GM18499 (cell line): ENCODE results near the gene SLC38A1.
"Not testable (repeated sequence)": the region's sequence is repeated elsewhere in the genome, so short reads cannot be mapped to it uniquely, and the experiment has no call there.

Source experiments
- ATAC-seq: cut with Tn5 transposase; IDR thresholded peaks from one replicate; pipeline ENCODE4 v1.9.1; 2021; ENCODE audit warnings: moderate number of reproducible peaks; ENCODE audit not compliant: insufficient read depth, unreplicated experiment

SLC38A1 gene

DNA sequence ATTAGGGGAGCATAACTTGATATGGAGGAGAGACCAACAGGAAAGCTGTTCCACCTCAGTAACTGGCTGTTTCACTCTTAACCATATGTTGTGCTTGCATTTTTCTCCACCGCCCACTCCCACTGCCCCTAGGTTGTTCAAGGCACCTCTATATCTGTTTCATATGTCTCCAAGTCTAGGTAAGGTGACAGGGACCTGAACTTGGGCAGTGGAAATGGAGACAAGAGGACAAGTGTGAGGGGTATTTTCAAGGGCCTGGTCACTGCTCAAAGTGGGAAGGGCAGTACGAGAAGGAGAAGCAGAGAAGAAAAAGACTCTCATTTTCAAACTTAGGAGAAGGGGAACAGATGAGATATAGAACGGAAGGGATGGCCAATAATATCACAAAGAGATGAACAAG lies 3.1 kb downstream of the SLC38A1 start:
- no peak for ATAC-seq

- no peak for ATAC-seq
Measured at GRCh38 chr12:46265102-46265501, 3.7 kb downstream of the SLC38A1 start.

- no peak for ATAC-seq
Measured at GRCh38 chr12:46264057-46264456, 4.8 kb downstream of the SLC38A1 start.

DNA sequence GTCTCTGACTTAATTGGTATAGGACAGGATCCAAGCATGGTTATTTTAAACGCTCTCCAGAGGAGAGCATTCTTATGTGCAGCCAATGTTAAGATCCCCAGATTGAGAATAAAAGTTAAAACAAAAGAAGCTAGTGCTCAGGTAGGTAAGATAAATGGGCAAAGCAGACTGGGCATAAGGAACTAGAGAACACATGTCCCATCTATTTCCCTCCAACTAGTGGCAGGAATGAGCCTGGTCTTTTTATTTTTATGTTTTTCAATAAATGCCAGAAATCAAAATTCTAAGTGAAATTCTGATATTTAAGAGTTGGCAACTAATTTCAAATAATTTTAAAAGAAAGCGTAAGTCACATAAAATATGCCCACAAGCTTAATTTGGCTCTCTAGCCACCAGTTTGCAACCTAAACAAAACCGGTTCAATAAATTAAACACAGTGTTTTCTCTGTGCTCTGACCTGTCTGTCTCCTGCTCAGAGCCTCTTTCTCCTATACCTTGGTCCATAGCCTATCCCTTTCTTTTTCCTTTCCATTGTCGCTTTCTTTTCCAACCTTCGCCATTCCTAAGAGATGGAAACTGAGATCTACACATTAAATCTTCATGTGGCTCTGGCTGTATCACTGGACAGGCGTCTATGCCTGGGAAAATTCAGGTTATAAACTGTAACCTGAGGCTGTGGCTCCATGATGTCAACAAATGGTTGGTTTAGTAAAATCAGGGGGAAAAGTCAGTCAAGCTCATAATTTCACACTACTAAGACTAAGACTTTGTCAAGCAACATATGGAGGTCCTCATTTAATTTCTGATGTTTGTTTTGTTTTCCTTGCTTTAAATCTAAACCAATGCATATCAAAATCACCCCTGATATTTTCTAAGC lies 5.5 kb downstream of the SLC38A1 start:
- ATAC-seq = no peak

- no peak for ATAC-seq
Measured at GRCh38 chr12:46261646-46262045, 7.2 kb downstream of the SLC38A1 start.

DNA sequence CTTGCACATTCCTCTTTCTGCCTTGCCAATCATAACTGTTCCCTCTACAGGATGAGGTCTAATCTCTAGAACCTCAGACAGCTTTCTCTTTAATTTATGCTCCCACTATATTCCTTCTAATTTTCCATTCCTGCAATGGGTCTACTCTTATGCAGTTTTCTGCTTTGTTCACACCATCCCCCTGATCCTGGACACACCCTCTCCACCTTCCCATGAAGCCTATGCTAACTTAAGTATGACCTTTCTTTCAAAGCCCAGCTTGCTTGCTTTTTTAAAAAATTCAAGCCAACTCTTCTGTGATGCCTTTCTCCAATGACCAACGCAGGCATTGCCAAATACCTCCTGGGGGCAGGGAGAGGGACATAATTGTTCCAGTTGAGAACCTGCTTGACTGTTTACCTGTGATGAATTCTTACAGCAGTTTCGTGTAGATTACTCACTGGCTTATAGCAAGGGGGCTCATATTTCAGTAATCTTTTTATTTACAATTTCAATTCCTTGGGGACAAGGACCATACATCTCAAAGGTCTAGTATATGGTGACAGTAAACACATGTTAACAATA lies 7.8 kb downstream of the SLC38A1 start:
- no peak for ATAC-seq

DNA sequence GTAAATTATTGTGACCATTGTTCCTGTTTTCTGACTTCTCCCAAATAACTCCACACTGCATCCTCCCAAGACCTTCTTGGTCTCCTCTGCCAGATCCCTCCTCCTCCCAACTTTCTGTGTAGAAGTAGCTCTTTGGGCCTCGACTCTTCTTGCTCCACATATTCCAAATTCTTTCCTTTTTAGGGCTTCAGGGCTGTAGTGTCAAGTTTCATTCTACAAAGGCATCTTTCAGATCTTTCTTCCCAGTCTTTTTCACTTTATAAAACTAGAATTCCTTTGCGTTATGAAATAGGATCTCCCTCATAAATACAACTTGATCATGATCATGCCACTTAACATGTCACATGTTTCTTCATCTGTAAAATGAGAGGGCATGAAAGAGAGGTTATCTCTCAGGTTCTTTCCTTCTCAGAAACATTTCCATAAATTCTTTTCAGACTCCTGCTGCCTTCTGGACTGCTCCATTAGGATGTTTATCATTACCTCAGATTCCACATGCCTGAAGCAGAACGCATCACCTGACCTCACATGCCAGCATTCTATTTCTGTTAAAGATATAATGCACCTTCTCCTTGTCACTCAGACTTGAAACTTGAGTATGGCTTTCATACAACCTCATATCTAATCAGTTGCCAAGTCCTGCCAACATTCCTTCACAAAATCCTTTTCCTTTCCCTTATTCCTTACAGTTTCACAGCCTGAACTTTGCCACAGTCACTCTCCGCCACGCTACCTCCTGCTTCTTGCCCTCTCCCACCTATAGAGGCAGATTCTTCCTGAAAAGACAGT lies 8.5 kb downstream of the SLC38A1 start:
- no peak for ATAC-seq

DNA sequence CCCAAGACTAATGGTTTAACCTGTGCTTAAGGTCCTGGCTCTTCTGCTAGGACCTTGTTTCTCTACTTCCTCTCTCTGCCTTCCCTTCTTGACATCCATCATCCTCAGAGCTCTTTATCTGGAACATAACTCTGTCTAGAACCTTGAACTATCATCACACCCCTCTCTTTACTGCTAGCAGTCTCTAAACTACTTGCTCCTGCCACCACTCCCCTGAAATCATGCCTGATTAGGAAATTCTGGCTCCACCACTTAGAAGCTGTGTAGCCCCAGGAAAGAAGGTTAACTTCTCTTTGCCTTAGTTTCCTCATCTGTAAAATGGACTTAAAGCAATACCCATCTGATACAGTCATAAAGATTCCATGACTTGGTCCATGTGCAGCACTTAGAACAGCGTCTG lies 9.1 kb downstream of the SLC38A1 start:
- ATAC-seq = no peak

- no peak for ATAC-seq
Measured at GRCh38 chr12:46259071-46259470, 9.8 kb downstream of the SLC38A1 start.

- ATAC-seq = no peak
Measured at GRCh38 chr12:46258129-46258528, 10.7 kb downstream of the SLC38A1 start.

DNA sequence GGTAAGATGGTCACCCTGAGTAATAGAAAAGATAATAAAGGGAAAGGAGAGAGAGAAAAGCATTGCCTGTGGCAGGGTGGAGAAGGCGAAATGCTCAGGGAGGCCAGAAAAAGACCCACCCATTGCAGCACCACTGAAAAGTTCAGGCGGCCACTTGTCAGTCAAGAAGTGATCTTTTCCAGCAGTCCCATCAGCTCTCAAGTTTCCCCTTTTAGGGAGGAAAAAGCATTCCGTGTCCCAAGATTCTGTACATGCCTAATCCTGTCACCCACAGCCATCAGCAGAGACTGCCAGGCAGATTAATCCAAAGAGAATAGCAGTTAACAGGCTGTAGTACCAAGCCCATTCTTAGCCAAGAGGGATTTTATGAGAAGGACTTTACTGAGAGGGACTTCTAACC lies 11.9 kb downstream of the SLC38A1 start:
- no peak for ATAC-seq

- no peak for ATAC-seq
Measured at GRCh38 chr12:46253544-46254162, 15.2 kb downstream of the SLC38A1 start.

DNA sequence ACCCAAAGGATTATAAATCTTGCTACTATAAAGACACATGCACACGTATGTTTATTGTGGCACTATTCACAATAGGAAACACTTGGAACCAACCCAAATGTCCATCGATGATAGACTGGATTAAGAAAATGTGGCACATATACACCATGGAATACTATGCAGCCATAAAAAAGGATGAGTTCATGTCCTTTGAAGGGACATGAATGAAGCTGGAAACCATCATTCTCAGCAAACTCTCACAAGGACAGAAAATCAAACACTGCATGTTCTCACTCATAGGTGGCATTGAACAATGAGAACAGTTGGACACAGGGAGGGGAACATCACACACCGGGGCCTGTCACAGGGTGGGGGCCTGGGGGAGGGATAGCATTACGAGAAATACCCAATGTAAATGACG lies 16.8 kb downstream of the SLC38A1 start:
- not testable (repeated sequence) for ATAC-seq

DNA sequence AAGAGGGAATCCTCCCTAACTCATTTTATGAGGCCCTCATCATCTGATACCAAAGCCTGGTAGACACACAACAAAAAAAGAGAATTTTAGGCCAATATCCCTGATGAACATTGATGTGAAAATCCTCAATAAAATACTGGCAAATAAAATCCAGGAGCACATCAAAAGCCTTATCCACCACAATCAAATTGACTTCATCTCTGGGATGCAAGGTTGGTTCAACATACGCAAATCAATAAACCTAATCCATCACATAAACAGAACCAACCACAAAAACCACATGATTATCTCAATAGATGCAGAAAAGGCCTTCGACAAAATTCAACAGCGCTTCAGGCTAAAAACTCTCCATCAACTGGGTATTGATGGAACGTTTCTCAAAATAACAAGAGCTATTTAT lies 18.9 kb downstream of the SLC38A1 start:
- ATAC-seq = not testable (repeated sequence)

GRCh38 chr12:46246021-46246700 lies 22.7 kb downstream of the SLC38A1 start:
- no peak for ATAC-seq

DNA sequence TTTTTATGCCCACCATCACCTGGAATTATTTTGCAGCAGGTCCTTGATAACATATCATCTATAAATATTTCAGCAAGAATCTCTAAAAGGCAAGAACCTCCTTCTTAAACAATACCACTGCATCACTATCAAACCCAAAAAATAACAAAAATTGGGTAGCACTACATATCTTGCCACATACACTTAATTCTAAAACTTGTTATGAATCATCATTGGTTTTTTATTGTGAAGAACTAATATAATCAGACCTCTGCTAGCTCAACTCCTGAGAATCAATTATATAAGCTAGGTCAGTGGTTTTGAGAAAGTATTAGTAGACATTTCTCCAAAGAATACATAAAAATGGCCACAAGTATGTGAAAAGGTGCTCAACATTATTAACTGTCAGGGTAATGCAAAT lies 23.8 kb downstream of the SLC38A1 start:
- no peak for ATAC-seq

DNA sequence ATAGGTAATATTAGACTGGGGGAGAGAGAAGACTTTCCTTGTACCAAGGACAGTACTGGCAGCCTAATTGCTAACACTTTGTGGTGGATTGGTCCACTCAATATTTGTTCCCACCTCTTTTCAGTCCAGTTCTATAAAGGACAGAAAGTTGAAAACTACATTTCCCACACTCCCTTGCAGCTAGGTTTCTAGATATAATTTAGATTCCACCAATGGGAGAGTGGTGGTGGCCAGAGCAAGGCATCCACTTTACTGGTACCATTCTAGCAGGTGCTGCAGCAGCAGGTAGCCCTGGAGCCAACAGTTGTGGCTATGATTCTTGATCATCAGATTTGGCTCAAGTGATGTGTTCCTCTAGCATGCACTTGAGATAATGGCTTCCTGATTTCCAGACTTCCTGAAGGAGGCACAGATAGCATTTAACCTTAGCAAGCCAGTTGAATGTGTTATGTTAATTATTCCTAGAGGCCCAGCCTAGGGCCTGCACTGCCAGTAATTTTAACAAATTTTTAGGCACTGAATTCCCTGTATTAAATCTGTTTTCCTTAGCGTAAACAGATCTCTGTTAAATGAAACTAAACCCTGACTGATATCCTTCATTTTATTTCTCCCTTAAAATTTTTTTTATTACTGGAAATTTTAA lies 24.4 kb downstream of the SLC38A1 start:
- no peak for ATAC-seq

GRCh38 chr12:46242569-46242968 lies 26.3 kb downstream of the SLC38A1 start:
- no peak for ATAC-seq

DNA sequence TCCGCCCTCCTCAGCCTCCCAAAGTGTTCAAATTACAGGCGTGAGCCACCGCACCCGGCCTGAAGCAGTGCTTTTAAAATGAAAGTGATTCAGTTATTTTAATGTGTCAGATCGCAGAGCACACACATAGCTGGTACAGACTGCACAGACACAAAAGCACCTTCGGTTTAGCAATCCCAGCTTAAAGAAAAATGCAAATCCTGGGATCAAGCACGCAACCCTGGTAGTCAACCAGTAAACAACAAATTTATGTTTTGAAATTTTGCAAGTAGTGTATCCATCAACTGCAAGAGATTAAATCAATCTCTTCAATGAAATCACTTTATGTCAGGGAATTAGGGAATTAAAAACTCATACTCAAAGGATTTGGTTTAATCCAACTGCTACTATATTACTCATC lies 28.4 kb downstream of the SLC38A1 start:
- ATAC-seq = no peak

DNA sequence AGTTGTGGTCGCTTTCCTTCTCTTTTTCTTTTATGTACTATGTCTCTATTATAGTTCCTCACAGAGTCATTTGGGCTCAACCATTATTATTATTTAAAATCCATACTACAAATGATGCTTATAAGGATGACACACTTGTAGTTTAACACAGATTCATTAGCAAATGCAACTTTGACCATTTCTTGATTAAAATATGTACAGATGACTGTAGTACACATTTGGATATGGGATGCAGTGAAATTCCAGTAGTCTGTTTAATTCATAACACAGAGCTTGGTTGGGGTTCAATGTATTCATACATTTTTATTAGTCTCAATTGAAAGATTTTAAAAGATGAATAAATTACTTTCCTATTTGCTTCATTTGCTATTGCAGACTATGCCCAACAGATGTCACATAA lies 30.0 kb downstream of the SLC38A1 start:
- no peak for ATAC-seq
